Sigmoid colon (tissue), 7 donors: ENCODE results near the gene QKI. TPM values are rescaled to one million over a fixed set of nuclear protein-coding genes. Genes with fewer than 3 reads are reported as not detected.

Experiments
- DNase-seq: peaks from one replicate; pipeline ENCODE4 v3.0.0-alpha.2; 2019
- H3K27ac ChIP-seq, 4 donors: fragments of 200-600 bp; sonication (generic); one replicate each; pipeline ENCODE4 v1.5.1; 2016 to 2019; ENCODE audit warnings: mild to moderate bottlenecking in 1 of 4
- H3K27me3 ChIP-seq, 3 donors: fragments of 200-600 bp; sonication (generic); one replicate each; pipeline ENCODE4 v1.5.1; 2019; ENCODE audit warnings: mild to moderate bottlenecking in 1 of 3
- H3K36me3 ChIP-seq, 4 donors: fragments of 200-600 bp; sonication (generic); one replicate each; pipeline ENCODE4 v1.5.1; 2016 to 2019
- H3K4me1 ChIP-seq, 4 donors: fragments of 200-600 bp; sonication (generic); one replicate each; pipeline ENCODE4 v1.5.1; 2017 to 2019
- H3K4me3 ChIP-seq, 4 donors: fragments of 200-600 bp; sonication (generic); one replicate each; pipeline ENCODE4 v1.5.1; 2017 to 2019; ENCODE audit warnings: mild to moderate bottlenecking in 2 of 4, moderate library complexity in 1 of 4
- H3K9me3 ChIP-seq, 4 donors: fragments of 200-600 bp in 3 of 4; sonication (generic) in 3 of 4; one replicate each; pipeline versions ENCODE4 v1.5.1 to v1.6.1; 2013 to 2019
- CTCF ChIP-seq, 4 experiments: fragments of 450-650 bp in 3 of 4; fragments of 200-600 bp in 1 of 4; IDR thresholded peaks; one replicate each; pipeline ENCODE4 v1.5.1; 2016 to 2019; ENCODE audit warnings: antibody characterized with exemption in 4 of 4, mild to moderate bottlenecking in 3 of 4, moderate library complexity in 2 of 4
- EP300 ChIP-seq, 4 donors: sonication (generic); formaldehyde crosslinking; IDR thresholded peaks; one replicate each; pipeline ENCODE4 v1.6.1; 2017; ENCODE audit warnings: antibody characterized with exemption in 4 of 4
- POLR2A ChIP-seq, 2 donors: fragments of 450-650 bp; IDR thresholded peaks; one replicate each; pipeline ENCODE4 v1.6.1; 2016; ENCODE audit warnings: antibody characterized with exemption in 2 of 2, mild to moderate bottlenecking in 2 of 2, moderate library complexity in 2 of 2
- POLR2AphosphoS5 ChIP-seq, 4 donors: sonication (generic); formaldehyde crosslinking; IDR thresholded peaks; one replicate each; pipeline ENCODE4 v1.6.1; 2017; ENCODE audit warnings: antibody characterized with exemption in 4 of 4
- WGBS, 2 donors: extraction: QIAGEN DNeasy Blood & Tissue Kit; methylation state at CpG; one replicate each; pipeline ENCODE4 v1.1.7; 2013; 5-methylcytosine and 5-hydroxymethylcytosine counted together
- intact Hi-C: fragments of 100-400 bp; cut with DNase I; formaldehyde crosslinking; loops from one replicate; pipeline ENCODE4 v1.15.1; 2023
- polyA plus RNA-seq, 3 donors: library from polyadenylated mRNA; stranded (reverse); fragments of 200-250 nt; gene quantifications; one replicate each; pipeline ENCODE4 v1.2.3, GENCODE V29; 2013
- total RNA-seq, 4 donors: library from RNA; depleted of rRNA; stranded (reverse); fragments of >200 nt; gene quantifications; one replicate each; pipeline ENCODE4 v1.1.0, GENCODE V29; 2016
- donor health status: healthy with polysubstance abuse.
- donor health status: Bipolar disorder and iron deficiency.
- donor health status: healthy.

QKI gene
- total and polyA plus RNA-seq, 7 donors, result 9.2 to 146 (median 139) TPM

- no peak overlapping the region for H3K27ac ChIP-seq
- no peak overlapping the region for H3K4me3 ChIP-seq
- H3K4me1 ChIP-seq, result peaks cover 0 to 14% (median 4%) of the 10 kb centered on the region in 4 donors
- no peaks in the 10 kb centered on the region for H3K36me3 ChIP-seq
- no peaks in the 10 kb centered on the region for H3K27me3 ChIP-seq
- DNase-seq, result no peak
- TF ChIP-seq POLR2A (IDR thresholded peaks at IDR 0.05), result no peak
- no peak for TF ChIP-seq POLR2AphosphoS5 (IDR thresholded peaks at IDR 0.05)
- no peak for TF ChIP-seq EP300 (IDR thresholded peaks at IDR 0.05)
- TF ChIP-seq CTCF (IDR thresholded peaks at IDR 0.05), result no peak
- 83 to 85% methylated on average over 4 of the region's 4 CpGs for WGBS, 2 donors
- intact Hi-C loops, result no loop called here
- no peaks in the 10 kb centered on the region for H3K9me3 ChIP-seq
Observed at GRCh38 chr6:163394659-163395058, 19.9 kb upstream of the QKI start.

DNA sequence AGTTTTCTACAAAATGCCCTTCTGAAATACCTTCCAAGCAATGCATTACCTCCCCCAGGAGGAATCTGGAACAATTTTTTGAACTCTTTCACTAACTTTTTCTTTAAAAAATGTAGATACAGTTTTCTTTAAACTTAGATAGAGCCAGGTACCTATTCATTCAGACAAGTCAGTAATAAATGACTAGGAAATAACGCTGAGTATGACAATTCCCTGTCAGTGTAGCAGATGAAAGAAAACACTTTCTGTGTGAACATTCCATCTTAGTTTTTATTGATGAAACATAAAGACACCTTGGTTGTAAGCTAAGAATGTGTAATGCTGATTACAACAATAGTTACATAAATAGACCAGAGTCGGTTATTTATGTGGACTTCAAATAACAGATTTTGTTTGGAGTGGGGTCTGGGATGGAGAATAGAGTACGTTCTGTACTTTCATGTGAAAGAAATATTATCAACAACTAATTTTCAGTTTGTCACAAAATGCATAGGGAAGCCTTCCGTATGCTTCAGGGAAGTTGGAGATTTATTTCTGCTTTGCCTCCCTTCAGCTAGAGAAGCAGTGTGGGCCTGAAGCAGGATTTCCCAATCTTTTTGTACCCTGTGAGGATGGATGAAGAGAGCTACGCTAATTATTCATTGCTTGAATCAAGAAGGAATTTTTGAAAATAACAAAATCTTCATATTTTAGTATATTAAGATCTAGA, 19.2 kb upstream of the QKI start:
- 73 to 88% methylated on average over 5 of the region's 5 CpGs for WGBS, 2 donors
- no peak overlapping the region for H3K27ac ChIP-seq
- no peaks in the 10 kb centered on the region for H3K36me3 ChIP-seq
- DNase-seq, result no peak
- intact Hi-C loops, result no loop called here
- H3K4me1 ChIP-seq, result peaks cover 0 to 14% (median 4%) of the 10 kb centered on the region in 4 donors
- H3K4me3 ChIP-seq, result no peak overlapping the region
- H3K9me3 ChIP-seq, result no peaks in the 10 kb centered on the region
- no peaks in the 10 kb centered on the region for H3K27me3 ChIP-seq
- TF ChIP-seq POLR2AphosphoS5 (IDR thresholded peaks at IDR 0.05), result no peak
- no peak for TF ChIP-seq EP300 (IDR thresholded peaks at IDR 0.05)
- no peak for TF ChIP-seq CTCF (IDR thresholded peaks at IDR 0.05)
- no peak for TF ChIP-seq POLR2A (IDR thresholded peaks at IDR 0.05)

DNA sequence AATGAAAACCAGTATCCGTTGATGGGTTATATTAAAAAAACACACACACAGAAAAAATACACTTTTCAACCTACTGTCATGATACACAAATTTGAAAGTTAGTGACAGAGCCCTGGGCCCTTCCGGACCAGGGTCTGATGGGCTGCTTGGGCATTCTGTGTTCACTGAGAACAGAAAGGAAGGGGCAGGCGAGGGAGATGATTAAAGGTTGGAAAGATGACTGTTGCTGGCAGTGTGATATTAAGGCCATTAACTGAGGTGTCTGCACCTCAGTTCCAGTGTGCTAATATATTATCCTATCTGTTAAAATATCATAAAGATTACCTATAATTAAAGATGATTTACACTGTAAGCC, 18.7 kb upstream of the QKI start:
- Histone ChIP-seq H3K27ac (no peak overlapping the region), H3K9me3 (no peaks in the 10 kb centered on the region), H3K36me3 (no peaks in the 10 kb centered on the region), H3K4me1 (peaks cover 0 to 14% (median 4%) of the 10 kb centered on the region in 4 donors), H3K27me3 (no peaks in the 10 kb centered on the region), H3K4me3 (no peak overlapping the region)
- DNase-seq, result no peak
- intact Hi-C loops, result no loop called here
- WGBS, 2 donors, result 88 to 90% methylated on average over 3 of the region's 3 CpGs
- TF ChIP-seq POLR2AphosphoS5 (IDR thresholded peaks at IDR 0.05) (no peak), POLR2A (IDR thresholded peaks at IDR 0.05) (no peak)

- Histone ChIP-seq H3K9me3 (no peaks in the 10 kb centered on the region), H3K36me3 (no peaks in the 10 kb centered on the region), H3K27me3 (no peaks in the 10 kb centered on the region), H3K27ac (peak overlapping the region in 1 of 4 donors; percentile 35), H3K4me3 (peak overlapping the region in 2 of 4 donors; percentile 41 to 42), H3K4me1 (peaks cover 0 to 14% (median 4%) of the 10 kb centered on the region in 4 donors)
- DNase-seq, result no peak
- intact Hi-C loops, result no loop called here
- WGBS, 2 donors, result 49 to 64% methylated on average over 4 of the region's 4 CpGs
- TF ChIP-seq CTCF (IDR thresholded peaks at IDR 0.05), result no peak
- no peak for TF ChIP-seq POLR2A (IDR thresholded peaks at IDR 0.05)
- no peak for TF ChIP-seq EP300 (IDR thresholded peaks at IDR 0.05)
- TF ChIP-seq POLR2AphosphoS5 (IDR thresholded peaks at IDR 0.05), result no peak
Observed at GRCh38 chr6:163397326-163397725, 17.2 kb upstream of the QKI start.

DNA sequence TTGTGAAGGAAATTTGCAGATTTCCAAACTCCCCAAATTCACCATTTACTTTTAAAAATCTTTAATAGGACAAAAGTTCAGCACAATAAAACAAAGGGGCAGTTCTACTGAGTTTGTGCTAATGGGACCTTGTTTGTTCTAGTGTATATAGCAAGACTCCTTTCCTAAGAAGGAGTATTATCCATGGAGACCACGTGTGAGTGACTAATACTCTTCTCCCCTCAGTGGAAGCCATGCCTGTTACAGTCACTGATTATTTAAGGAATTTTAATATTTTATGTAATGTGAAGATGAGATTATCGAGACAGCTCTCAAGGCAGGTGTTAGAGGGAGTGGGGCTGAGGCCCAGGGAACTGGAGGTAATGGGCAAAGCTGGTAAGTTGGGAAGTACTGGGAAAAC, 16.4 kb upstream of the QKI start:
- Histone ChIP-seq H3K4me1 (peaks cover 0 to 14% (median 2%) of the 10 kb centered on the region in 4 donors), H3K4me3 (no peak overlapping the region), H3K36me3 (no peaks in the 10 kb centered on the region), H3K27me3 (no peaks in the 10 kb centered on the region), H3K27ac (no peak overlapping the region), H3K9me3 (no peaks in the 10 kb centered on the region)
- TF ChIP-seq EP300 (IDR thresholded peaks at IDR 0.05) (no peak), POLR2A (IDR thresholded peaks at IDR 0.05) (no peak), CTCF (IDR thresholded peaks at IDR 0.05) (no peak), POLR2AphosphoS5 (IDR thresholded peaks at IDR 0.05) (no peak)
- intact Hi-C loops, result no loop called here
- DNase-seq, result no peak
- WGBS, 2 donors, result 73 to 80% methylated on average over 2 of the region's 2 CpGs
